CD14-positive monocyte (primary cell): ENCODE results near the gene LAMB1. TPM values are rescaled to one million over a fixed set of nuclear protein-coding genes. Genes with fewer than 3 reads are reported as not detected.

Experiments used
- DNase-seq, 3 donors: peaks; one replicate each; pipeline ENCODE4 v3.0.0-alpha.2; 2011 to 2022
- H2AFZ ChIP-seq: 2 replicates; pipeline ENCODE4 v1.6.0; 2012; ENCODE audit warnings: mild to moderate bottlenecking, low read depth, low read length, inconsistent platforms; ENCODE audit not compliant: insufficient read depth, poor library complexity, severe bottlenecking
- H3K27ac ChIP-seq, 2 donors: 1 replicate in 1 of 2; 2 replicates in 1 of 2; pipeline ENCODE4 v1.5.1; 2012 to 2013; ENCODE audit warnings: low read length in 2 of 2, control low read depth in 1 of 2, inconsistent platforms in 1 of 2, low read depth in 1 of 2, mild to moderate bottlenecking in 1 of 2
- H3K27me3 ChIP-seq, 2 donors: one replicate each; pipeline versions ENCODE4 v1.6.0 to v1.6.1; 2011 to 2013; ENCODE audit warnings: low read length in 2 of 2; ENCODE audit not compliant: control insufficient read depth in 2 of 2, insufficient read depth in 2 of 2
- H3K36me3 ChIP-seq, 2 donors: replicated peaks in 1 of 2; 1 replicate in 1 of 2; 2 replicates in 1 of 2; pipeline versions ENCODE4 v1.5.1 to v1.6.1; 2012 to 2013; ENCODE audit warnings: low read length in 2 of 2, control low read depth in 1 of 2, inconsistent platforms in 1 of 2, mild to moderate bottlenecking in 1 of 2; ENCODE audit not compliant: insufficient read depth in 2 of 2, control insufficient read depth in 1 of 2
- H3K4me1 ChIP-seq, 2 donors: 1 replicate in 1 of 2; 2 replicates in 1 of 2; pipeline versions ENCODE4 v1.5.1 to v1.6.1; 2012 to 2013; ENCODE audit warnings: low read length in 2 of 2, control low read depth in 1 of 2, inconsistent platforms in 1 of 2, mild to moderate bottlenecking in 1 of 2, moderate library complexity in 1 of 2; ENCODE audit not compliant: insufficient read depth in 2 of 2, control insufficient read depth in 1 of 2
- H3K4me2 ChIP-seq: replicated peaks from 2 replicates; pipeline ENCODE3; 2012; ENCODE audit warnings: low read length, moderate library complexity, mild to moderate bottlenecking; ENCODE audit not compliant: poor library complexity, severe bottlenecking; ENCODE audit errors: extremely low read depth
- H3K4me3 ChIP-seq, 3 experiments: fragments of 200-600 bp in 1 of 3; sonication (generic) in 1 of 3; replicated peaks in 1 of 3; 1 replicate in 2 of 3; 2 replicates in 1 of 3; pipeline ENCODE4 v1.5.1; 2011 to 2013; ENCODE audit warnings: low read length in 3 of 3, mild to moderate bottlenecking in 3 of 3, control low read depth in 2 of 3, low read depth in 2 of 3, inconsistent platforms in 1 of 3, moderate library complexity in 1 of 3
- H3K79me2 ChIP-seq: 2 replicates; pipeline ENCODE4 v1.6.0; 2012; ENCODE audit warnings: mild to moderate bottlenecking, control low read depth, inconsistent platforms, low read length, moderate library complexity; ENCODE audit not compliant: insufficient read depth
- H3K9ac ChIP-seq: 2 replicates; pipeline ENCODE4 v1.6.0; 2017; ENCODE audit warnings: low read length, mild to moderate bottlenecking; ENCODE audit not compliant: insufficient read depth, poor library complexity, severe bottlenecking
- H3K9me3 ChIP-seq, 2 donors: replicated peaks in 1 of 2; 1 replicate in 1 of 2; 2 replicates in 1 of 2; pipeline versions ENCODE4 v1.5.1 to v1.6.1; 2012 to 2013; ENCODE audit warnings: low read length in 2 of 2, control low read depth in 1 of 2; ENCODE audit not compliant: control insufficient read depth in 1 of 2, insufficient read depth in 1 of 2
- H4K20me1 ChIP-seq: 2 replicates; pipeline ENCODE4 v1.6.0; 2012; ENCODE audit warnings: mild to moderate bottlenecking, low read length, control low read depth, moderate library complexity; ENCODE audit not compliant: insufficient read depth
- H3K27ac Mint-ChIP-seq, 7 donors: one replicate each; pipeline ENCODE4 v1.8.0; 2020; ENCODE audit warnings: mild to moderate bottlenecking in 7 of 7, mixed read lengths in 7 of 7, moderate library complexity in 6 of 7, inconsistent platforms in 2 of 7
- H3K27me3 Mint-ChIP-seq, 3 donors: one replicate each; pipeline ENCODE4 v1.8.0; 2021 to 2022; ENCODE audit warnings: low read depth in 3 of 3, mild to moderate bottlenecking in 3 of 3, mixed read lengths in 3 of 3, moderate library complexity in 3 of 3, inconsistent platforms in 1 of 3
- H3K36me3 Mint-ChIP-seq, 2 donors: one replicate each; pipeline ENCODE4 v1.8.0; 2020; ENCODE audit warnings: mixed read lengths in 2 of 2, inconsistent platforms in 1 of 2, mild to moderate bottlenecking in 1 of 2
- H3K4me1 Mint-ChIP-seq: one replicate; pipeline ENCODE4 v1.8.0; 2020; ENCODE audit warnings: mild to moderate bottlenecking, mixed read lengths
- H3K4me3 Mint-ChIP-seq, 2 donors: one replicate each; pipeline ENCODE4 v1.8.0; 2020; ENCODE audit warnings: mild to moderate bottlenecking in 2 of 2, mixed read lengths in 2 of 2, moderate library complexity in 1 of 2
- H3K9me3 Mint-ChIP-seq, 7 donors: one replicate each; pipeline ENCODE4 v1.8.0; 2020 to 2022; ENCODE audit warnings: mixed read lengths in 7 of 7, mild to moderate bottlenecking in 6 of 7, moderate library complexity in 6 of 7, inconsistent platforms in 2 of 7
- WGBS: methylation state at CpG from one replicate; pipeline ENCODE4 v1.1.5; 2013; ENCODE audit warnings: missing lambda C conversion rate; ENCODE audit not compliant: insufficient coverage; 5-methylcytosine and 5-hydroxymethylcytosine counted together
- intact Hi-C, 2 donors: fragments of 100-400 bp; cut with micrococcal nuclease; formaldehyde crosslinking; loops; one replicate each; pipeline versions ENCODE4 v1.15.0 to v1.15.1; 2023
- polyA plus RNA-seq, 3 donors: library from polyadenylated mRNA; depleted of rRNA in 1 of 3; unstranded in 2 of 3; stranded (reverse) in 1 of 3; fragments of 300-500 nt in 2 of 3; fragments of >200 nt in 1 of 3; fragmentation: Illumina TruSeq in 2 of 3; gene quantifications; 1 replicate in 2 of 3; 2 replicates in 1 of 3; pipeline ENCODE4 v1.2.3, GENCODE V29; 2012 to 2021
- TF ChIP-seq, protein P1 (sequence below): fragments of 200-600 bp; IDR thresholded peaks from one replicate; pipeline ENCODE4 v1.8.0; 2022; ENCODE audit warnings: antibody characterized with exemption, mild to moderate bottlenecking

The LAMB1 gene
- polyA plus RNA-seq, 3 donors = 0.42 TPM; not detected in 2

DNA sequence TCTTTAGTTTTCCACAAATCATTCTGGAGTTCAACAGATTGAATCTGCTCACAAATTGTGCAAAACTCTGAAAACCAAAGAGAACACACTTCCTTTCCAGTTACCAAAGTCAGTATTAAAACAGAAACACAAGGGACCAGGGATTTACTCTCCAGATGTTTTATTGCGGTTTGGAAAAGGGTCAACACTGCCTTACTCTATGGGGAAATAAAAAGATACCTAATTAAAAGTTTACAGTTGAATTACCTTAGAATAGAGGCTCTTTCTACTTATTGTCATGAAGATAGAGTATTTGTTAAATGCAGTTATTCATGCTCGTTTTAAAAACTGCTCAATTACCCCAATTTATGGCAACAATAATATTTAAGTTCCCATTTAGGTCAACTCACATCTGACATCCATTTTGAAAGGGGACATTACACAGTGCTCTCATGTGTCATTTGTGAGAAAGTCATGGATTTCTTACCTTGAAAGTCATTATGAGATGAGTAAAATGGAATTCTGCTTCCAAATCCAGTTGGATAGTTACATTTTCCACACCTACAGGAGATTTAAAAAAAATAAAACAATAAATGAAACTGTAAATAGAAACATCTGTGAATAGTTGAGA is 8.4 kb downstream of the LAMB1 start:
- no peaks in the 10 kb centered on the region for H3K4me1 ChIP-seq
- H3K27ac ChIP-seq = no peak overlapping the region
- Mint-ChIP-seq H3K27ac (no peak overlapping the region), H3K9me3 (peaks cover 0 to 3% (median 0%) of the 10 kb centered on the region in 7 donors), H3K4me3 (no peak overlapping the region), H3K36me3 (no peaks in the 10 kb centered on the region), H3K4me1 (no peaks in the 10 kb centered on the region), H3K27me3 (peaks cover 19 to 36% (median 22%) of the 10 kb centered on the region in 3 donors)
- DNase-seq = no peak
- TF ChIP-seq, protein P1, sequence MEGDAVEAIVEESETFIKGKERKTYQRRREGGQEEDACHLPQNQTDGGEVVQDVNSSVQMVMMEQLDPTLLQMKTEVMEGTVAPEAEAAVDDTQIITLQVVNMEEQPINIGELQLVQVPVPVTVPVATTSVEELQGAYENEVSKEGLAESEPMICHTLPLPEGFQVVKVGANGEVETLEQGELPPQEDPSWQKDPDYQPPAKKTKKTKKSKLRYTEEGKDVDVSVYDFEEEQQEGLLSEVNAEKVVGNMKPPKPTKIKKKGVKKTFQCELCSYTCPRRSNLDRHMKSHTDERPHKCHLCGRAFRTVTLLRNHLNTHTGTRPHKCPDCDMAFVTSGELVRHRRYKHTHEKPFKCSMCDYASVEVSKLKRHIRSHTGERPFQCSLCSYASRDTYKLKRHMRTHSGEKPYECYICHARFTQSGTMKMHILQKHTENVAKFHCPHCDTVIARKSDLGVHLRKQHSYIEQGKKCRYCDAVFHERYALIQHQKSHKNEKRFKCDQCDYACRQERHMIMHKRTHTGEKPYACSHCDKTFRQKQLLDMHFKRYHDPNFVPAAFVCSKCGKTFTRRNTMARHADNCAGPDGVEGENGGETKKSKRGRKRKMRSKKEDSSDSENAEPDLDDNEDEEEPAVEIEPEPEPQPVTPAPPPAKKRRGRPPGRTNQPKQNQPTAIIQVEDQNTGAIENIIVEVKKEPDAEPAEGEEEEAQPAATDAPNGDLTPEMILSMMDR = no peak
- no CpG with 5 or more reads among the region's 2 CpGs for WGBS
- no peaks in the 10 kb centered on the region for H3K36me3 ChIP-seq
- H3K4me2 ChIP-seq = no peak overlapping the region
- intact Hi-C loops = no loop called here
- H4K20me1 ChIP-seq = no peaks in the 10 kb centered on the region
- H3K9me3 ChIP-seq = no peaks in the 10 kb centered on the region
- H3K4me3 ChIP-seq = no peak overlapping the region
- no peak overlapping the region for H3K9ac ChIP-seq
- H2AFZ ChIP-seq = no peak overlapping the region
- peaks cover 0 to 24% of the 10 kb centered on the region in 2 donors for H3K27me3 ChIP-seq
- no peaks in the 10 kb centered on the region for H3K79me2 ChIP-seq

DNA sequence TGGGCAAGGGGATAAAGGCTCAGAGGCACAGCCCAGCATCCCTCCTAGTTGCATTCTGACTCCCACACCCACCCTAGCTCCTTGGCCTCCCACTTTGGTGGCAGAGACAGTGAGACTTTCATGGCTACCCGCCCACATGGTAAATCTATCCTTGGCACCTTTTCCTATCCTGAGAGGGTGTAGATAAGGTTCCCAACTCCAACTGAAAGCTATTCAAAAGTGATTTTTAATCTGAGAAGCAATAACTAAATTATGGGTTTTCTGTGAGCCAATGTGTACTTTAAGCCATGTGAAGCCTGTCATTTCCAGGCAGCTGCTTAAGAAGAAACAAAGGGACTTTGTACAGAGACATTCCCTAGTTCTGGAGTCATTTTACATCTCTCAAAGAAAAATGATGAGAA is 9.1 kb downstream of the LAMB1 start:
- H2AFZ ChIP-seq = no peak overlapping the region
- no peaks in the 10 kb centered on the region for H3K4me1 ChIP-seq
- intact Hi-C loops = no loop called here
- H3K9ac ChIP-seq = no peak overlapping the region
- Mint-ChIP-seq H3K4me1 (no peaks in the 10 kb centered on the region), H3K4me3 (no peak overlapping the region), H3K36me3 (no peaks in the 10 kb centered on the region), H3K27me3 (peaks cover 15 to 29% (median 24%) of the 10 kb centered on the region in 3 donors), H3K27ac (no peak overlapping the region), H3K9me3 (peaks cover 0 to 3% (median 0%) of the 10 kb centered on the region in 7 donors)
- H4K20me1 ChIP-seq = no peaks in the 10 kb centered on the region
- no peaks in the 10 kb centered on the region for H3K79me2 ChIP-seq
- no peak overlapping the region for H3K27ac ChIP-seq
- no peak overlapping the region for H3K4me2 ChIP-seq
- DNase-seq = no peak
- TF ChIP-seq, protein P1 = no peak
- no CpG with 5 or more reads among the region's 1 CpG for WGBS
- no peaks in the 10 kb centered on the region for H3K36me3 ChIP-seq
- H3K9me3 ChIP-seq = no peaks in the 10 kb centered on the region
- no peak overlapping the region for H3K4me3 ChIP-seq
- H3K27me3 ChIP-seq = peaks cover 0 to 19% of the 10 kb centered on the region in 2 donors
